Epidermal melanocyte (primary cell): Measurements from ENCODE around the gene KRT6C.
"Not testable (repeated sequence)": the region's sequence is repeated elsewhere in the genome, so short reads cannot be mapped to it uniquely, and the experiment has no call there.

ENCODE experiments used
- DNase-seq: peaks from one replicate; pipeline ENCODE4 v3.0.0; 2011; ENCODE audit warnings: low spot score; ENCODE audit not compliant: insufficient read length

KRT6C gene

GRCh38 chr12:52473768-52474167 lies at the start of gene KRT6C:
KRT6C (minus strand) TSS chr12:52473805; CDS start chr12:52473737, 68 bp downstream.
- DNase-seq = no peak

- no peak for DNase-seq
Observed at GRCh38 chr12:52522346-52523011, 48.9 kb upstream of the KRT6C start.

- DNase-seq = no peak
Observed at GRCh38 chr12:52521568-52522266, 48.1 kb upstream of the KRT6C start.

- DNase-seq = no peak
Observed at GRCh38 chr12:52521175-52521567, 47.6 kb upstream of the KRT6C start.

- DNase-seq = no peak
Observed at GRCh38 chr12:52519826-52520662, 46.4 kb upstream of the KRT6C start, which contains the start of gene KRT5. KRT5 (minus strand) TSS chr12:52520394; CDS start chr12:52520296, 98 bp downstream.

- DNase-seq = no peak
Observed at GRCh38 chr12:52519387-52519703, 45.7 kb upstream of the KRT6C start.

GRCh38 chr12:52518574-52519386 lies 45.2 kb upstream of the KRT6C start:
- DNase-seq = no peak

- DNase-seq = no peak
Observed at GRCh38 chr12:52517888-52518287, 44.3 kb upstream of the KRT6C start.

- no peak for DNase-seq
Observed at GRCh38 chr12:52517005-52517835, 43.6 kb upstream of the KRT6C start.

- no peak for DNase-seq
Observed at GRCh38 chr12:52515927-52516831, 42.6 kb upstream of the KRT6C start.

- DNase-seq = no peak
Observed at GRCh38 chr12:52515319-52515646, 41.7 kb upstream of the KRT6C start.

- DNase-seq = no peak
Observed at GRCh38 chr12:52514471-52515318, 41.1 kb upstream of the KRT6C start.

GRCh38 chr12:52513736-52514135 lies 40.1 kb upstream of the KRT6C start:
- no peak for DNase-seq

GRCh38 chr12:52508211-52508610 lies 34.6 kb upstream of the KRT6C start:
- DNase-seq = no peak

- peak; percentile 68 for DNase-seq
Observed at GRCh38 chr12:52506858-52507715, 33.5 kb upstream of the KRT6C start.

GRCh38 chr12:52502877-52503276 lies 29.3 kb upstream of the KRT6C start:
- no peak for DNase-seq

GRCh38 chr12:52501490-52501889 lies 27.9 kb upstream of the KRT6C start:
- no peak for DNase-seq

GRCh38 chr12:52500574-52500973 lies 27.0 kb upstream of the KRT6C start:
- not testable (repeated sequence) for DNase-seq
